ENCODE results near the gene TMEM35A. TPM values are rescaled to one million over a fixed set of nuclear protein-coding genes. Genes with fewer than 3 reads are reported as not detected.

Gene TMEM35A
- not detected for total RNA-seq
- polyA plus RNA-seq = under 1 TPM in 1 of 2 donors, not detected in 1; 0.15 TPM
- not detected for total RNA-seq

GRCh38 chrX:101078716-101079598, at the start of gene TMEM35A:
Gene TMEM35A (plus strand): TSS chrX:101078879. CDS start chrX:101079003, 124 bp downstream.
- CTCF ChIA-PET = no interaction called here
- intact Hi-C loops (cut with micrococcal nuclease) = no loop called here
- Mint-ChIP-seq H3K36me3 (no peaks in the 10 kb centered on the region), H3K27ac (no peak within 1 kb of the TSS), H3K27me3 (peaks cover 0 to 27% (median 24%) of the 10 kb centered on the region in 5 donors), H3K9me3 (peaks cover 0 to 11% (median 0%) of the 10 kb centered on the region in 11 donors), H3K4me3 (peak within 1 kb of the TSS in 8 of 10 donors; percentile 10 to 60 (median 38)), H3K4me1 (peaks cover 0 to 11% (median 5%) of the 10 kb centered on the region in 7 donors)
- Histone ChIP-seq H3K4me3 (ENCODE audit: low read length) (no peak within 1 kb of the TSS), H3K4me1 (ENCODE audit: control insufficient read depth in 2 of 2, insufficient read depth in 2 of 2, low read length in 2 of 2) (no peaks in the 10 kb centered on the region), H3K27me3 (ENCODE audit: control insufficient read depth in 2 of 2, insufficient read depth in 2 of 2, low read length in 2 of 2) (no peaks in the 10 kb centered on the region), H3K36me3 (ENCODE audit: control insufficient read depth in 2 of 3, insufficient read depth in 3 of 3, low read length in 3 of 3) (no peaks in the 10 kb centered on the region), H3K27ac (ENCODE audit: low read depth, low read length) (no peak within 1 kb of the TSS), H3K9me3 (ENCODE audit: control insufficient read depth in 2 of 3, low read length in 3 of 3) (no peaks in the 10 kb centered on the region)
- ATAC-seq = no peak
- POLR2A ChIA-PET = no interaction called here
- DNase-seq = no peak

GRCh38 chrX:101029665-101030064, 49.0 kb upstream of the TMEM35A start:
- H3K27ac ChIP-seq (ENCODE audit: low read depth, low read length) = no peak overlapping the region
- Mint-ChIP-seq H3K4me3 (no peak overlapping the region), H3K36me3 (peaks cover 7 to 31% (median 30%) of the 10 kb centered on the region in 5 donors), H3K4me1 (peaks cover 5 to 20% (median 8%) of the 10 kb centered on the region in 7 donors), H3K27me3 (no peaks in the 10 kb centered on the region), H3K9me3 (peaks cover 0 to 1% (median 0%) of the 10 kb centered on the region in 11 donors), H3K27ac (peak overlapping the region in 2 of 9 donors; percentile 14 to 38)
- no peak overlapping the region for H3K4me3 ChIP-seq (ENCODE audit: low read length)
- intact Hi-C loops (cut with micrococcal nuclease) = no loop called here
- no peak for ATAC-seq
- POLR2A ChIA-PET = no interaction called here
- no peaks in the 10 kb centered on the region for H3K27me3 ChIP-seq (ENCODE audit: control insufficient read depth in 2 of 2, insufficient read depth in 2 of 2, low read length in 2 of 2)
- H3K9me3 ChIP-seq (ENCODE audit: control insufficient read depth in 2 of 3, low read length in 3 of 3) = no peaks in the 10 kb centered on the region
- peaks cover 0 to 22% (median 0%) of the 10 kb centered on the region in 3 experiments for H3K36me3 ChIP-seq (ENCODE audit: control insufficient read depth in 2 of 3, insufficient read depth in 3 of 3, low read length in 3 of 3)
- CTCF ChIA-PET = no interaction called here
- no peaks in the 10 kb centered on the region for H3K4me1 ChIP-seq (ENCODE audit: control insufficient read depth in 2 of 2, insufficient read depth in 2 of 2, low read length in 2 of 2)
- DNase-seq = no peak

- ChIA-PET CTCF (no interaction called here), POLR2A (no interaction called here)
- Mint-ChIP-seq H3K9me3 (no peaks in the 10 kb centered on the region), H3K4me1 (peaks cover 0 to 12% (median 0%) of the 10 kb centered on the region in 7 donors), H3K27ac (no peak overlapping the region), H3K4me3 (no peak overlapping the region), H3K36me3 (peaks cover 0 to 14% (median 5%) of the 10 kb centered on the region in 5 donors), H3K27me3 (no peaks in the 10 kb centered on the region)
- no peak overlapping the region for H3K27ac ChIP-seq (ENCODE audit: low read depth, low read length)
- intact Hi-C loops (cut with micrococcal nuclease) = no loop called here
- H3K4me3 ChIP-seq (ENCODE audit: low read length) = no peak overlapping the region
- ATAC-seq = no peak
- peaks cover 0 to 41% (median 0%) of the 10 kb centered on the region in 3 experiments for H3K36me3 ChIP-seq (ENCODE audit: control insufficient read depth in 2 of 3, insufficient read depth in 3 of 3, low read length in 3 of 3)
- no peaks in the 10 kb centered on the region for H3K27me3 ChIP-seq (ENCODE audit: control insufficient read depth in 2 of 2, insufficient read depth in 2 of 2, low read length in 2 of 2)
- H3K9me3 ChIP-seq (ENCODE audit: control insufficient read depth in 2 of 3, low read length in 3 of 3) = no peaks in the 10 kb centered on the region
- DNase-seq = no peak
- H3K4me1 ChIP-seq (ENCODE audit: control insufficient read depth in 2 of 2, insufficient read depth in 2 of 2, low read length in 2 of 2) = no peaks in the 10 kb centered on the region
Observed at GRCh38 chrX:101037231-101037630, 41.4 kb upstream of the TMEM35A start.

GRCh38 chrX:101040197-101040596, 38.5 kb upstream of the TMEM35A start:
- no peak for ATAC-seq
- Mint-ChIP-seq H3K9me3 (no peaks in the 10 kb centered on the region), H3K4me1 (peaks cover 0 to 24% (median 13%) of the 10 kb centered on the region in 7 donors), H3K27ac (no peak overlapping the region), H3K4me3 (no peak overlapping the region), H3K36me3 (peaks cover 0 to 21% (median 9%) of the 10 kb centered on the region in 5 donors), H3K27me3 (no peaks in the 10 kb centered on the region)
- Histone ChIP-seq H3K4me3 (ENCODE audit: low read length) (no peak overlapping the region), H3K36me3 (ENCODE audit: control insufficient read depth in 2 of 3, insufficient read depth in 3 of 3, low read length in 3 of 3) (peaks cover 0 to 36% (median 0%) of the 10 kb centered on the region in 3 experiments), H3K9me3 (ENCODE audit: control insufficient read depth in 2 of 3, low read length in 3 of 3) (no peaks in the 10 kb centered on the region), H3K4me1 (ENCODE audit: control insufficient read depth in 2 of 2, insufficient read depth in 2 of 2, low read length in 2 of 2) (no peaks in the 10 kb centered on the region), H3K27me3 (ENCODE audit: control insufficient read depth in 2 of 2, insufficient read depth in 2 of 2, low read length in 2 of 2) (no peaks in the 10 kb centered on the region), H3K27ac (ENCODE audit: low read depth, low read length) (no peak overlapping the region)
- intact Hi-C loops (cut with micrococcal nuclease) = no loop called here
- POLR2A ChIA-PET = no interaction called here
- DNase-seq = no peak
- CTCF ChIA-PET = no interaction called here

GRCh38 chrX:101051153-101051548, 27.5 kb upstream of the TMEM35A start:
- peaks cover 4% of the 10 kb centered on the region in 2 donors for H3K4me1 ChIP-seq (ENCODE audit: control insufficient read depth in 2 of 2, insufficient read depth in 2 of 2, low read length in 2 of 2)
- no peaks in the 10 kb centered on the region for H3K9me3 ChIP-seq (ENCODE audit: control insufficient read depth in 2 of 3, low read length in 3 of 3)
- intact Hi-C loops (cut with micrococcal nuclease) = loop anchor here (1.0 to 5.0 kb wide), 5 partner anchors 47 to 1106 kb away; partner anchors contain the start of genes TIMM8A (in 2 of the 2), BEX5 (in 1 of the 2), CENPI (in 1 of the 2) and GLA (in 1 of the 2)
- H3K4me1 Mint-ChIP-seq = peaks cover 12 to 46% (median 23%) of the 10 kb centered on the region in 7 donors
- peaks cover 3 to 9% (median 7%) of the 10 kb centered on the region in 5 donors for H3K36me3 Mint-ChIP-seq
- H3K27me3 Mint-ChIP-seq = no peaks in the 10 kb centered on the region
- ATAC-seq = no peak
- DNase-seq = no peak
- peak overlapping the region; percentile 95 to 98 (median 97) for H3K27ac Mint-ChIP-seq
- peak overlapping the region; percentile 81 for H3K4me3 ChIP-seq (ENCODE audit: low read length)
- H3K36me3 ChIP-seq (ENCODE audit: control insufficient read depth in 2 of 3, insufficient read depth in 3 of 3, low read length in 3 of 3) = no peaks in the 10 kb centered on the region
- H3K27me3 ChIP-seq (ENCODE audit: control insufficient read depth in 2 of 2, insufficient read depth in 2 of 2, low read length in 2 of 2) = no peaks in the 10 kb centered on the region
- H3K9me3 Mint-ChIP-seq = peaks cover 0 to 1% (median 0%) of the 10 kb centered on the region in 11 donors
- peak overlapping the region; percentile 78 to 94 (median 92) for H3K4me3 Mint-ChIP-seq
- ChIA-PET POLR2A (no interaction called here), CTCF (no interaction called here)
- H3K27ac ChIP-seq (ENCODE audit: low read depth, low read length) = peak overlapping the region; percentile 93

- ChIA-PET CTCF (no interaction called here), POLR2A (no interaction called here)
- H3K4me1 Mint-ChIP-seq = peaks cover 12 to 43% (median 22%) of the 10 kb centered on the region in 7 donors
- peaks cover 3 to 11% (median 7%) of the 10 kb centered on the region in 5 donors for H3K36me3 Mint-ChIP-seq
- Histone ChIP-seq H3K4me3 (ENCODE audit: low read length) (peak within 1 kb of the TSS; percentile 81), H3K27me3 (ENCODE audit: control insufficient read depth in 2 of 2, insufficient read depth in 2 of 2, low read length in 2 of 2) (no peaks in the 10 kb centered on the region), H3K27ac (ENCODE audit: low read depth, low read length) (peak within 1 kb of the TSS; percentile 93), H3K36me3 (ENCODE audit: control insufficient read depth in 2 of 3, insufficient read depth in 3 of 3, low read length in 3 of 3) (no peaks in the 10 kb centered on the region), H3K9me3 (ENCODE audit: control insufficient read depth in 2 of 3, low read length in 3 of 3) (no peaks in the 10 kb centered on the region), H3K4me1 (ENCODE audit: control insufficient read depth in 2 of 2, insufficient read depth in 2 of 2, low read length in 2 of 2) (peaks cover 4% of the 10 kb centered on the region in 2 donors)
- ATAC-seq = peak; percentile 92
- peak within 1 kb of the TSS; percentile 95 to 98 (median 97) for H3K27ac Mint-ChIP-seq
- H3K9me3 Mint-ChIP-seq = peaks cover 0 to 1% (median 0%) of the 10 kb centered on the region in 11 donors
- DNase-seq = peak; percentile 47 to 87 (median 80)
- H3K4me3 Mint-ChIP-seq = peak within 1 kb of the TSS; percentile 78 to 94 (median 92)
- no peaks in the 10 kb centered on the region for H3K27me3 Mint-ChIP-seq
- intact Hi-C loops (cut with micrococcal nuclease) = loop anchor here (1.0 to 5.0 kb wide), 11 partner anchors 46 to 1106 kb away; partner anchors contain the start of genes HNRNPH2 (in 2 of the 2), TIMM8A (in 2 of the 2), BEX5 (in 1 of the 2) and CENPI (in 1 of the 2)
Observed at GRCh38 chrX:101051549-101052302, 27.0 kb upstream of the TMEM35A start, which contains the start of gene TRMT2B. Gene TRMT2B (minus strand): TSS chrX:101052111. CDS start chrX:101042289, 9,822 bp downstream.

Data from naive thymus-derived CD4-positive, alpha-beta T cell (primary cell).